H1 (cell line): Measurements from ENCODE around the gene CEMP1. TPM values are rescaled to one million over a fixed set of nuclear protein-coding genes. Genes with fewer than 3 reads are reported as not detected.

Experiments
- CBX8 ChIP-seq: fragments of 300-800, 300-1000 bp; sonication (generic); IDR thresholded peaks from 2 replicates; pipeline ENCODE4 v1.7.1; 2016; ENCODE audit warnings: low read depth, low read length, borderline replicate concordance
- CREB1 ChIP-seq: IDR thresholded peaks from 2 replicates; pipeline ENCODE4 v1.6.1; 2012; ENCODE audit warnings: inconsistent platforms
- CTBP2 ChIP-seq: IDR thresholded peaks from 2 replicates; pipeline ENCODE4 v1.7.0; 2011; ENCODE audit warnings: borderline replicate concordance, mild to moderate bottlenecking, moderate library complexity, mixed read lengths, low read length; ENCODE audit not compliant: insufficient read depth, insufficient read length
- FOSL1 ChIP-seq: IDR thresholded peaks from 2 replicates; pipeline ENCODE4 v1.6.1; 2011; ENCODE audit warnings: mild to moderate bottlenecking, low read depth, low read length, moderate library complexity; ENCODE audit not compliant: insufficient read depth
- GTF2F1 ChIP-seq: IDR thresholded peaks from 2 replicates; pipeline ENCODE4 v1.6.1; 2012; ENCODE audit warnings: low read depth, low read length, improper control_type of control experiment, borderline replicate concordance
- KDM4A ChIP-seq: IDR thresholded peaks from one replicate; pipeline ENCODE4 v1.7.1; 2012; ENCODE audit warnings: low read depth, mild to moderate bottlenecking, moderate library complexity, low read length, inconsistent platforms; ENCODE audit not compliant: severe bottlenecking
- NANOG ChIP-seq: IDR thresholded peaks from 2 replicates; pipeline ENCODE4 v1.6.1; 2011; ENCODE audit warnings: low read length, low read depth, mild to moderate bottlenecking, inconsistent platforms; ENCODE audit not compliant: insufficient read depth, poor library complexity, severe bottlenecking
- RAD21 ChIP-seq, 2 experiments: IDR thresholded peaks in 1 of 2; conservative IDR thresholded peaks in 1 of 2; 2 replicates each; pipeline ENCODE4 v1.6.1; 2011; ENCODE audit warnings: low read depth in 2 of 2, low read length in 2 of 2, improper control_type of control experiment in 1 of 2, inconsistent platforms in 1 of 2, mild to moderate bottlenecking in 1 of 2, moderate library complexity in 1 of 2
- RFX5 ChIP-seq: IDR thresholded peaks from 2 replicates; pipeline ENCODE4 v1.6.1; 2011; ENCODE audit warnings: low read depth, low read length, improper control_type of control experiment, borderline replicate concordance
- SIN3A ChIP-seq, 2 experiments: IDR thresholded peaks in 1 of 2; conservative IDR thresholded peaks in 1 of 2; 2 replicates each; pipeline ENCODE4 v1.6.1; 2011 to 2012; ENCODE audit warnings: low read length in 2 of 2, improper control_type of control experiment in 1 of 2, low read depth in 1 of 2, mild to moderate bottlenecking in 1 of 2
- SP1 ChIP-seq: IDR thresholded peaks from 2 replicates; pipeline ENCODE4 v1.6.1; 2011; ENCODE audit warnings: low read depth, low read length
- SP2 ChIP-seq: IDR thresholded peaks from 2 replicates; pipeline ENCODE4 v1.6.1; 2012; ENCODE audit warnings: mild to moderate bottlenecking, low read length, inconsistent platforms
- SRF ChIP-seq: IDR thresholded peaks from 2 replicates; pipeline ENCODE4 v1.6.1; 2011; ENCODE audit warnings: mild to moderate bottlenecking, low read depth, low read length, moderate library complexity
- TAF1 ChIP-seq: IDR thresholded peaks from 2 replicates; pipeline ENCODE4 v1.6.1; 2011; ENCODE audit warnings: mild to moderate bottlenecking, low read depth, low read length
- TAF7 ChIP-seq: optimal IDR thresholded peaks from 2 replicates; pipeline ENCODE3; 2011; ENCODE audit warnings: low read depth, mild to moderate bottlenecking, inconsistent platforms, low read length, moderate library complexity, borderline replicate concordance
- TCF12 ChIP-seq: IDR thresholded peaks from 2 replicates; pipeline ENCODE4 v1.6.1; 2011; ENCODE audit warnings: low read depth, mild to moderate bottlenecking, low read length
- ZNF274 ChIP-seq: IDR thresholded peaks from 2 replicates; pipeline ENCODE4 v1.7.0; 2012; ENCODE audit warnings: low read length, borderline replicate concordance; ENCODE audit errors: extremely low read depth
- polyA plus RNA-seq, 7 experiments: library from polyadenylated mRNA; depleted of rRNA in 3 of 7; stranded (reverse) in 5 of 7; unstranded in 2 of 7; fragments of >200 nt in 5 of 7; fragments of 200-250 nt in 2 of 7; gene quantifications; 1 replicate in 5 of 7; 2 replicates in 1 of 7; 4 replicates in 1 of 7; pipeline versions ENCODE4 v1.2.1 to v1.2.3, GENCODE V29; 2011 to 2013; ENCODE audit warnings: missing spikeins in 2 of 7, mixed read lengths in 2 of 7
- total RNA-seq: library from RNA; stranded (reverse); fragmentation: NEBNext Ultra II Directional; extraction: Animal tissue kit (Norgen Biotek cat#: 25700); gene quantifications from 2 replicates; pipeline ENCODE4 v1.2.1, GENCODE V29; 2021
- TF ChIP-seq, protein P1 (sequence below): IDR thresholded peaks from 2 replicates; pipeline ENCODE4 v1.6.1; 2012; ENCODE audit warnings: inconsistent platforms
- TF ChIP-seq, protein P2 (sequence below): IDR thresholded peaks from 2 replicates; pipeline ENCODE4 v1.6.1; 2012; ENCODE audit warnings: inconsistent platforms
- TF ChIP-seq, protein P3 (sequence below): IDR thresholded peaks from 2 replicates; pipeline ENCODE4 v1.6.1; 2011; ENCODE audit warnings: low read length, improper control_type of control experiment

The CEMP1 gene
- total and polyA plus RNA-seq, 2 of the 8 experiments (the other 6 are each of a cell fraction or from before 2014, with no cell fraction given), result not detected

DNA sequence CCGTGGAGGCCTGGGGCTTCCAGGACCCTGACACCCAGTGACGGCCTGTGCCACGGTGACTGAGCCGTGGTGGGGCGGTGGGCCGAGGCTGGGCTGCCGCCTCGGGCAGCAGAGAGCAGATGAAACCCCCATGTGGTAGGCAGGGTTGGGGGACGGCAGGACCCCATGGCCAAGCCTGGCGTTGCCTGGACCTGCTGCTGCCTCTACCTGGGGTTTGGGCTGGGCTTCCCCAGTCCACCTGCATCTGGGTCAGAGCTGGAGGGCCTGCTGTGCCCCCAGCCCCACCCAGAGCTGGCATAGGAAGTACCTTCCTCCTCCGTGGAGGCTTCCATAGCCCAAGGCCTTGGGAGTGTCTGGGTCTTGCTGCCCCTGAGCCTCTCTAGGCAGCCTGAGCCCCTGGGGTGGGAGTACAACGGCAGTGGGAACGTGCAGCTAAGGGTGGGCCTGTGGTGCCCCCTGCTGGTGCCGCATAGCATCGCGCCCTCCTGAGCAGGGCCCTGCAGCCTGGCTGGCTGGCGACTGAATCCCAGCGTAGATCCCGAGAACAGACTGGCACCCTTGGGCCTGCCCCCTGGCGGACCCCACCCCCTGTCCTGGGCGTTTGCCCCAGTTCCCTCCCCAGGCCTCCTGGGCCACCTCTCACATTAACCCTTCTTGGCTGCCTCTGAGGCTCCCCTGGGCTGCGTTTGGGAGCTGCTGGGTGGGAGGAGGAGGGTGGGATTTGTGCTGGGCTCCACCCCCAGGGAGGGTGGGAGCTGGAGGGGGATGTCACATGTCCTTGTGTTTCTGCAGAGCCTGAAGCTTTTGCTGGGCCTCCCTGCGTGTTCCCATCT, 30.1 kb downstream of the CEMP1 start (continued):
- TF ChIP-seq ZNF274 (no peak), SP2 (no peak), NANOG (no peak), CTBP2 (no peak), TCF12 (no peak), SP1 (no peak), CBX8 (no peak), SIN3A (conservative IDR thresholded peaks at IDR 0.05 in 1 of 2, IDR thresholded peaks at IDR 0.05 in 1 of 2; ENCODE audit: low read depth in 1 of 2, low read length in 2 of 2) (no peak; a peak in 1 of 4 replicates), SRF (no peak), RAD21 (IDR thresholded peaks at IDR 0.05 in 1 of 2, conservative IDR thresholded peaks at IDR 0.05 in 1 of 2; ENCODE audit: low read depth in 2 of 2, low read length in 2 of 2) (peak; percentile 94 to 96), FOSL1 (no peak), TAF1 (no peak), GTF2F1 (peak; percentile 24; the same call in 1 of the 2 replicates), CREB1 (peak; percentile 67; the same call in 1 of the 2 replicates), RFX5 (no peak), TAF7 (no peak), KDM4A (no peak)
- TF ChIP-seq, protein P1, sequence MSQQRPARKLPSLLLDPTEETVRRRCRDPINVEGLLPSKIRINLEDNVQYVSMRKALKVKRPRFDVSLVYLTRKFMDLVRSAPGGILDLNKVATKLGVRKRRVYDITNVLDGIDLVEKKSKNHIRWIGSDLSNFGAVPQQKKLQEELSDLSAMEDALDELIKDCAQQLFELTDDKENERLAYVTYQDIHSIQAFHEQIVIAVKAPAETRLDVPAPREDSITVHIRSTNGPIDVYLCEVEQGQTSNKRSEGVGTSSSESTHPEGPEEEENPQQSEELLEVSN, result no peak
- TF ChIP-seq, protein P2, sequence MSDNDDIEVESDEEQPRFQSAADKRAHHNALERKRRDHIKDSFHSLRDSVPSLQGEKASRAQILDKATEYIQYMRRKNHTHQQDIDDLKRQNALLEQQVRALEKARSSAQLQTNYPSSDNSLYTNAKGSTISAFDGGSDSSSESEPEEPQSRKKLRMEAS, result peak; percentile 61
- TF ChIP-seq, protein P3, sequence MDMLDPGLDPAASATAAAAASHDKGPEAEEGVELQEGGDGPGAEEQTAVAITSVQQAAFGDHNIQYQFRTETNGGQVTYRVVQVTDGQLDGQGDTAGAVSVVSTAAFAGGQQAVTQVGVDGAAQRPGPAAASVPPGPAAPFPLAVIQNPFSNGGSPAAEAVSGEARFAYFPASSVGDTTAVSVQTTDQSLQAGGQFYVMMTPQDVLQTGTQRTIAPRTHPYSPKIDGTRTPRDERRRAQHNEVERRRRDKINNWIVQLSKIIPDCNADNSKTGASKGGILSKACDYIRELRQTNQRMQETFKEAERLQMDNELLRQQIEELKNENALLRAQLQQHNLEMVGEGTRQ, result peak; percentile 40
- TF ChIP-seq, all 59 proteins: peak for 11
